Lower lobe of right lung (tissue), 2 donors: ENCODE data around the gene CNKSR1. TPM values are rescaled to one million over a fixed set of nuclear protein-coding genes. Genes with fewer than 3 reads are reported as not detected.

ENCODE experiments used
- ATAC-seq, 2 donors: fragments of 200-7000 bp; cut with Tn5 transposase; one replicate each; pipeline ENCODE4 v1.9.1; 2020 to 2022; ENCODE audit warnings: mild to moderate bottlenecking in 2 of 2, moderate library complexity in 2 of 2
- DNase-seq: peaks from one replicate; pipeline ENCODE4 v3.0.0-alpha.2; 2020
- H3K27ac ChIP-seq: fragments of 200-600 bp; one replicate; pipeline ENCODE4 v1.8.0; 2022
- H3K27me3 ChIP-seq: fragments of 200-600 bp; one replicate; pipeline ENCODE4 v1.8.0; 2022; ENCODE audit warnings: low read depth
- H3K36me3 ChIP-seq: fragments of 200-600 bp; one replicate; pipeline ENCODE4 v1.8.0; 2022; ENCODE audit warnings: mild to moderate bottlenecking
- H3K4me1 ChIP-seq: fragments of 200-600 bp; one replicate; pipeline ENCODE4 v1.8.0; 2022
- H3K4me3 ChIP-seq: fragments of 200-600 bp; one replicate; pipeline ENCODE4 v1.8.0; 2022; ENCODE audit warnings: mild to moderate bottlenecking
- H3K9me3 ChIP-seq: fragments of 200-600 bp; one replicate; pipeline ENCODE4 v1.8.0; 2022
- intact Hi-C: fragments of 100-400 bp; cut with DNase I; formaldehyde crosslinking; loops from one replicate; pipeline ENCODE4 v1.11.0; 2022
- total RNA-seq: library from RNA; stranded (reverse); fragmentation: NEBNext Ultra II Directional; extraction: Animal tissue kit (Norgen Biotek cat#: 25700); gene quantifications from one replicate; pipeline ENCODE4 v1.2.1, GENCODE V29; 2021
- TF ChIP-seq, protein P1 (sequence below): fragments of 200-600 bp; IDR thresholded peaks from one replicate; pipeline ENCODE4 v1.8.0; 2022; ENCODE audit warnings: antibody characterized with exemption, mild to moderate bottlenecking
- donor health status: DM: no; HTN: yes; CAD: no; lungs with severe emphysema.

The CNKSR1 gene
- total RNA-seq, 1 donor from 2014 or later: 25.0 TPM

DNA sequence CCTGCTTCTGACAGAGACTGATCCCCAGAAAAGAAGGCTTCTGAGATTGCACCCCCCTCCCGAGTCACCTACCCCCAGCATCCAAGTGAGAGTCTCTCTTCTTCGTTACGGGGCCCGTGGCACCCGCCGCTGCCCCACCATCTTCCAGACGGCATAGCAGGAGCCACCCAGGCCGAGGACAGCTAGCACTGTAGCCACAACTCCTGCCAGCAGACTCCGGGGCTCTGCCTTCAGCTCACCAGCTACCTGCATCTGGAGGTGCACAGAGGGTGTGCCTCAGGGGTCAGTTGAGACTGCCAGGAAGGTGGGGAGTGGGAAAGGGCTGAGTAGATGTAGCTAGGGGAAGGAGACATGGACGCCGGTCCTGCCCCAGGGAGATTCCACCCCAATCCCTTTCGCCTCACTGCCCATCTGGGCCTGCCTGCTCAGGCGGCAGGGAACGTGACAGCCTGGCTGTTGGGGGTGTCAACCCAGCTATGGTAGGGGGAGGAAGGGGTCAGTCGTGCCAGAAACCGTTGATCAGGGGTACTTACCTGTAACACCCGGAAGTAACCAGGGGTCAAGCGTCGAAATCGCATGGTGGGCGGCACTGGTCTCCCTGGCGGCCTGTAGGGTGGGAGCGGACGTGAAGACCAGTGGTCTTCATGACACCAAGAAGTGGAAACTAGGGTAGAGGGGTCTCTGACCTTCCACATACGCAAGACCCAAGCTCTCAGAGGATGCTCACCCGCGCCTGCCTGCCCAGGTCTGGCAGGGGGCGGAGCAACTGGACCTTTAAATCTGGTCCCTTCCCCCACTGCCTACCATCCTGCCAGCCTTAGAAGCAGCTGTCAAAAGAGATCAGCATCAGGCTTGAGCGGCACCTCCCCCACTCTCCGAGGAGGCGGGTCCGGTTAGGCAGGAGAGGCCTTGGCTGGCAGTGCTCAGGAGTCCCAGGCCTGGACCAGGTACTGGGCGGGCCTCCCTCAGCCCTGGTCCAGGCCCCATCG is 5.9 kb upstream of the CNKSR1 start, which contains the start of gene ZNF593OS:
TSS of gene ZNF593OS (minus strand) at position 749 of the 989 bp plus-strand sequence. CDS start at position 578, 171 bp downstream.
- Histone ChIP-seq H3K27me3 (no peaks in the 10 kb centered on the region), H3K27ac (no peak within 1 kb of the TSS), H3K36me3 (no peaks in the 10 kb centered on the region), H3K4me3 (peak within 1 kb of the TSS; percentile 98), H3K9me3 (no peaks in the 10 kb centered on the region), H3K4me1 (peaks cover 10% of the 10 kb centered on the region)
- no peak for ATAC-seq
- TF ChIP-seq, protein P1, sequence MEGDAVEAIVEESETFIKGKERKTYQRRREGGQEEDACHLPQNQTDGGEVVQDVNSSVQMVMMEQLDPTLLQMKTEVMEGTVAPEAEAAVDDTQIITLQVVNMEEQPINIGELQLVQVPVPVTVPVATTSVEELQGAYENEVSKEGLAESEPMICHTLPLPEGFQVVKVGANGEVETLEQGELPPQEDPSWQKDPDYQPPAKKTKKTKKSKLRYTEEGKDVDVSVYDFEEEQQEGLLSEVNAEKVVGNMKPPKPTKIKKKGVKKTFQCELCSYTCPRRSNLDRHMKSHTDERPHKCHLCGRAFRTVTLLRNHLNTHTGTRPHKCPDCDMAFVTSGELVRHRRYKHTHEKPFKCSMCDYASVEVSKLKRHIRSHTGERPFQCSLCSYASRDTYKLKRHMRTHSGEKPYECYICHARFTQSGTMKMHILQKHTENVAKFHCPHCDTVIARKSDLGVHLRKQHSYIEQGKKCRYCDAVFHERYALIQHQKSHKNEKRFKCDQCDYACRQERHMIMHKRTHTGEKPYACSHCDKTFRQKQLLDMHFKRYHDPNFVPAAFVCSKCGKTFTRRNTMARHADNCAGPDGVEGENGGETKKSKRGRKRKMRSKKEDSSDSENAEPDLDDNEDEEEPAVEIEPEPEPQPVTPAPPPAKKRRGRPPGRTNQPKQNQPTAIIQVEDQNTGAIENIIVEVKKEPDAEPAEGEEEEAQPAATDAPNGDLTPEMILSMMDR: no peak
- DNase-seq: no peak
- intact Hi-C loops: no loop called here

DNA sequence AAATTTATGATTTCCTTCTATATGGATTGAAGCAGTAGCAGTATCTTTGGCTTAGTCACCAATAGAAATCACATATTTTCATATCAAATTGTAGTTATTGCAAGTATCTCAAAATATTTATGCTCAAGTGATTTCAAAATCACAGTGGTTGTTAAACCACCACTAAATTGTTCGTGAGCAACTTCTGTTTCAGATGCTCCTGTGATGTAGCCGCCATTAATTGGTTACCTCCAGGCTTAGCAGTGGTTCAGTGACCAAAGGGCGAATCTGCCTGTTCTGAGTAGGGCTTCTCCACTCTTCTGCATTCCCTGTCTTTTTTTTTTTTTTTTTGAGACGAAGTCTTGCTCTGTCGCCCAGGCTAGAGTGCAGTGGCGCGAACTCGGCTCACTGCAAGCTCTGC is 1.9 kb upstream of the CNKSR1 start:
- H3K4me3 ChIP-seq: no peak overlapping the region
- no peak overlapping the region for H3K27ac ChIP-seq
- intact Hi-C loops: no loop called here
- no peaks in the 10 kb centered on the region for H3K27me3 ChIP-seq
- TF ChIP-seq, protein P1: no peak
- no peaks in the 10 kb centered on the region for H3K36me3 ChIP-seq
- DNase-seq (no peak), ATAC-seq (no peak)
- peaks cover 8% of the 10 kb centered on the region for H3K4me1 ChIP-seq
- no peaks in the 10 kb centered on the region for H3K9me3 ChIP-seq

DNA sequence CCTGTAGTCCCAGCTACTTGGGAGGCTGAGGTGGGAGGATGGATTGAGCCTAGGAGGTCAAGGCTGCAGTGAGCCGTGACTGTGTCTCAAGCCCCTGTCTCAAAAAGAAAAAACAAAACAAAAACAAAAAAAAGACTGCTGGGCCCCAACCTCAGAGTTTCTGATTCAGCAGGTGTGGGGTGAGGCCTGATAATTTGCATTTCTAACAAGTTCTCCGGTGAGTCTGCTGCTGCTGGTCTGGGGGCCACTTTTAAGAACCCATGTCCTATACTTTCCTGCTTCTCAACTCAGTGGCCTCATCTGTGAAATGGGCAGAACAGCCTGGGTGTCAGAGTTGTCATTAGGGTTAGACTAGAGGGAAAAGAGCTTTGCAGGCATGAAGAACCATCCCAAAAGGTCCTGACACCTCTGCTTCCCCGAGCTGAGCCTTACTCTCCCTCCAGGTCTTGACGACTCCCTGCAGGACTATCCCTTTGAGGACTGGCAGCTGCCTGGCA is 2.8 kb downstream of the CNKSR1 start:
- Histone ChIP-seq H3K4me1 (no peaks in the 10 kb centered on the region), H3K9me3 (no peaks in the 10 kb centered on the region), H3K27ac (no peak overlapping the region), H3K4me3 (no peak overlapping the region), H3K27me3 (no peaks in the 10 kb centered on the region), H3K36me3 (peaks cover 9% of the 10 kb centered on the region)
- DNase-seq: no peak
- intact Hi-C loops: no loop called here
- no peak for ATAC-seq
- TF ChIP-seq, protein P1: no peak

DNA sequence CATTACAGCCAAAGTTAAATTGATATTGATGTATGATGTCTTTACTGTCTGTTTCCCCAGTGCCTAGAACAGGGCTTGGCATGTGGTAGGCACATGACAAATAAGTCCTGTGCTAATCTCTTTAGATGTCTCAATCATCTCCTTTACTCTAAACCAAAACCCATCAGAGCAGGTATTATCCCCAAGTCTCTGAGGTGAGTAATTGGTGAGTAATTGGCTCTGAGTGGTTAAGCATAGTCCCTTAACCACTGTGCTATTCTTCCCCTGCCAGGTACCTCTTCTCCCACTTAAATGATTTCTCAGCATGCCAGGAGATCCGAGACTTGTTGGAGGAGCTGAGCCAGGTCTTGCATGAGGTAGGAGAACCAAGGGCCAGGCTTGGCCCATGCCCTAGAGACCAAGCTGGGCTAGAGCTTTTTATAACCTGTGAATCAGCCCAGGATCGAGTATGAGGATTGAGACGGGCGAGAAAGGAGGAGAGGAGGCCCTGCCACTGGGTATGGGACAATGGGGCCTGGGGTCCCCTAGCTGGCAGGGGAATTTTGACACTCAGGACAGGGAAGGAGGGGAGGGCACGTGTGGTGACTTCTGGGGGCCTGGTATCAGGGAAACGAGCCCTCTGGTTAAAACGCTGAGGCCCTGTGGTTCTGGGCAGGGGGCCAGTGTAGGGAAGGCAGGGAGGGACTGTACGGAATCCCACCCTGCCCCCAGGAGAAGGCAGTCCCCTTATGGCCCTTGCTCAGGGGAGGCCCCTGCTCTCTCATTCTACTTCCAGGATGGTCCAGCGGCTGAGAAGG is 4.5 kb downstream of the CNKSR1 start:
- Histone ChIP-seq H3K27ac (no peak overlapping the region), H3K27me3 (no peaks in the 10 kb centered on the region), H3K36me3 (peaks cover 9% of the 10 kb centered on the region), H3K4me1 (no peaks in the 10 kb centered on the region), H3K9me3 (no peaks in the 10 kb centered on the region), H3K4me3 (no peak overlapping the region)
- ATAC-seq (no peak), DNase-seq (no peak)
- intact Hi-C loops: no loop called here
- TF ChIP-seq, protein P1: no peak

DNA sequence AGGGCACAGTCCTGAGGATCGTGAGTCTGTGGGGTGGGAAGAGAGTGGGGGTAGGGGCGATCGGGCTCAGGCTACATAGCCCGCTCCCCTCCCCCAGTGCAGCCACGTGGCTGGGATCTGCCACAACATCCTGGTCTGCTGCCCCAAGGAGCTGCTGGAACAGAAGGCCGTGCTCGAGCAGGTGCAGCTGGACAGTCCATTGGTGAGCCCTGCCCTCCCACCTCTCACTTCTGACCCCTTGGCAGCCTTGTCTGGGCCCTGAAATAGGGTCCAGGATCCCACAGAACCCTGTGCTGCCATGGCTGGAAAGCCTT is 5.0 kb downstream of the CNKSR1 start:
- intact Hi-C loops: no loop called here
- TF ChIP-seq, protein P1: no peak
- no peak for ATAC-seq
- Histone ChIP-seq H3K27me3 (no peaks in the 10 kb centered on the region), H3K9me3 (no peaks in the 10 kb centered on the region), H3K27ac (no peak overlapping the region), H3K4me3 (no peak overlapping the region), H3K36me3 (peaks cover 9% of the 10 kb centered on the region), H3K4me1 (no peaks in the 10 kb centered on the region)
- DNase-seq: no peak
